Prostate gland (tissue), 2 donors: Measurements from ENCODE around the gene PDE4D. TPM values are rescaled to one million over a fixed set of nuclear protein-coding genes. Genes with fewer than 3 reads are reported as not detected.

ENCODE experiments used
- DNase-seq: peaks from one replicate; pipeline ENCODE4 v3.0.0-alpha.2; 2019; ENCODE audit warnings: low spot score
- H3K27ac ChIP-seq, 2 donors: fragments of 200-600 bp; sonication (generic); 2 replicates each; pipeline ENCODE4 v1.5.1; 2017 to 2019
- H3K27me3 ChIP-seq: fragments of 200-600 bp; sonication (generic); replicated peaks from 2 replicates; pipeline ENCODE4 v1.5.1; 2019; ENCODE audit not compliant: insufficient read depth
- H3K36me3 ChIP-seq, 2 donors: fragments of 200-600 bp; sonication (generic); 1 replicate in 1 of 2; 2 replicates in 1 of 2; pipeline versions ENCODE4 v1.5.1 to v1.8.1; 2017 to 2019
- H3K4me1 ChIP-seq: fragments of 200-600 bp; sonication (generic); replicated peaks from 2 replicates; pipeline ENCODE4 v1.5.1; 2019
- H3K4me3 ChIP-seq, 2 donors: fragments of 200-600 bp; sonication (generic); 2 replicates each; pipeline ENCODE4 v1.5.1; 2017 to 2019
- H3K9me3 ChIP-seq: fragments of 200-600 bp; sonication (generic); 2 replicates; pipeline ENCODE4 v1.5.1; 2017
- CTCF ChIP-seq, 4 experiments: fragments of 200-600 bp in 2 of 4; fragments of 450-650 bp in 2 of 4; sonication (generic) in 2 of 4; IDR thresholded peaks; 1 replicate in 3 of 4; 2 replicates in 1 of 4; pipeline ENCODE4 v1.5.1; 2016 to 2019; ENCODE audit warnings: antibody characterized with exemption in 4 of 4, mild to moderate bottlenecking in 2 of 4, moderate library complexity in 2 of 4
- POLR2A ChIP-seq: fragments of 450-650 bp; IDR thresholded peaks from one replicate; pipeline ENCODE4 v1.6.1; 2016; ENCODE audit warnings: antibody characterized with exemption, mild to moderate bottlenecking
- POLR2AphosphoS5 ChIP-seq: sonication (generic); formaldehyde crosslinking; IDR thresholded peaks from one replicate; pipeline ENCODE4 v1.6.1; 2017; ENCODE audit warnings: antibody characterized with exemption
- WGBS: methylation state at CpG from one replicate; pipeline ENCODE4 v1.1.5; 2018; 5-methylcytosine and 5-hydroxymethylcytosine counted together
- intact Hi-C: fragments of 100-400 bp; cut with DNase I; formaldehyde crosslinking; loops from one replicate; pipeline ENCODE4 v1.14.2; 2022
- total RNA-seq, 2 donors: library from RNA; depleted of rRNA; stranded (reverse); fragments of >200 nt; gene quantifications; one replicate each; pipeline ENCODE4 v1.1.0, GENCODE V29; 2016

PDE4D gene
- total RNA-seq, 2 donors from 2014 or later = 64.2 to 75.6 TPM

GRCh38 chr5:59098743-59099142 lies 794.8 kb downstream of the PDE4D start:
- H3K36me3 ChIP-seq = no peaks in the 10 kb centered on the region
- no peak for DNase-seq
- no peak overlapping the region for H3K27ac ChIP-seq
- H3K27me3 ChIP-seq = no peaks in the 10 kb centered on the region
- H3K4me1 ChIP-seq = no peaks in the 10 kb centered on the region
- no peak overlapping the region for H3K4me3 ChIP-seq
- WGBS = 92% methylated on average over 2 of the region's 2 CpGs
- intact Hi-C loops = no loop called here
- TF ChIP-seq POLR2AphosphoS5 (no peak), POLR2A (no peak), CTCF (IDR thresholded peaks at IDR 0.05) (no peak)
- H3K9me3 ChIP-seq = no peaks in the 10 kb centered on the region

- Histone ChIP-seq H3K27me3 (no peaks in the 10 kb centered on the region), H3K4me3 (no peak overlapping the region), H3K9me3 (no peaks in the 10 kb centered on the region), H3K27ac (no peak overlapping the region), H3K4me1 (no peaks in the 10 kb centered on the region), H3K36me3 (no peaks in the 10 kb centered on the region)
- no peak for TF ChIP-seq POLR2A
- intact Hi-C loops = no loop called here
- no peak for DNase-seq
Observed at GRCh38 chr5:59097712-59098111, 795.8 kb downstream of the PDE4D start.

GRCh38 chr5:59097116-59097515 lies 796.4 kb downstream of the PDE4D start:
- no peak for DNase-seq
- intact Hi-C loops = no loop called here
- Histone ChIP-seq H3K36me3 (no peaks in the 10 kb centered on the region), H3K27me3 (no peaks in the 10 kb centered on the region), H3K4me1 (no peaks in the 10 kb centered on the region), H3K4me3 (no peak overlapping the region), H3K9me3 (no peaks in the 10 kb centered on the region), H3K27ac (no peak overlapping the region)
- 11% methylated on average over 3 of the region's 3 CpGs for WGBS
- TF ChIP-seq CTCF (IDR thresholded peaks at IDR 0.05) (no peak), POLR2A (no peak), POLR2AphosphoS5 (no peak)

- 22% methylated on average over 1 of the region's 1 CpG for WGBS
- H3K9me3 ChIP-seq = no peaks in the 10 kb centered on the region
- no peaks in the 10 kb centered on the region for H3K27me3 ChIP-seq
- H3K4me1 ChIP-seq = no peaks in the 10 kb centered on the region
- no peak overlapping the region for H3K27ac ChIP-seq
- no peaks in the 10 kb centered on the region for H3K36me3 ChIP-seq
- no peak for TF ChIP-seq CTCF (IDR thresholded peaks at IDR 0.05)
- no peak for TF ChIP-seq POLR2AphosphoS5
- no peak for TF ChIP-seq POLR2A
- intact Hi-C loops = no loop called here
- no peak for DNase-seq
- H3K4me3 ChIP-seq = no peak overlapping the region
Observed at GRCh38 chr5:59095480-59095879, 798.0 kb downstream of the PDE4D start.

- Histone ChIP-seq H3K36me3 (no peaks in the 10 kb centered on the region), H3K9me3 (no peaks in the 10 kb centered on the region), H3K4me3 (no peak overlapping the region), H3K4me1 (no peaks in the 10 kb centered on the region), H3K27me3 (no peaks in the 10 kb centered on the region), H3K27ac (no peak overlapping the region)
- TF ChIP-seq POLR2AphosphoS5 (no peak), CTCF (IDR thresholded peaks at IDR 0.05) (no peak), POLR2A (no peak)
- no peak for DNase-seq
- WGBS = 90% methylated on average over 2 of the region's 2 CpGs
- intact Hi-C loops = no loop called here
Observed at GRCh38 chr5:59094864-59095263, 798.7 kb downstream of the PDE4D start.
